ENCODE data around the gene IRF3.

Gene IRF3

GRCh38 chr19:49665351-49666119 is at the start of gene IRF3, which contains the start of gene BCL2L12:
IRF3 (minus strand) TSS chr19:49665857; CDS start chr19:49664838, 1,019 bp downstream.
BCL2L12 (plus strand) TSS chr19:49665933; CDS start chr19:49666693, 760 bp downstream.
- peak; percentile 98 for DNase-seq (ENCODE audit: low read depth)

- DNase-seq (ENCODE audit: low read depth): no peak
Measured at GRCh38 chr19:49713236-49713845, 47.7 kb upstream of the IRF3 start.

GRCh38 chr19:49712397-49712859 is 46.8 kb upstream of the IRF3 start:
- DNase-seq (ENCODE audit: low read depth): peak; percentile 84

- no peak for DNase-seq (ENCODE audit: low read depth)
Measured at GRCh38 chr19:49710372-49710951, 44.8 kb upstream of the IRF3 start.

- no peak for DNase-seq (ENCODE audit: low read depth)
Measured at GRCh38 chr19:49705919-49706318, 40.3 kb upstream of the IRF3 start.

- DNase-seq (ENCODE audit: low read depth): no peak
Measured at GRCh38 chr19:49704888-49705642, 39.4 kb upstream of the IRF3 start.

- DNase-seq (ENCODE audit: low read depth): no peak
Measured at GRCh38 chr19:49701271-49701786, 35.7 kb upstream of the IRF3 start.

- no peak for DNase-seq (ENCODE audit: low read depth)
Measured at GRCh38 chr19:49700563-49700962, 34.9 kb upstream of the IRF3 start.

GRCh38 chr19:49699364-49699763 is 33.7 kb upstream of the IRF3 start:
- no peak for DNase-seq (ENCODE audit: low read depth)

GRCh38 chr19:49696865-49697264 is 31.2 kb upstream of the IRF3 start:
- DNase-seq (ENCODE audit: low read depth): no peak

- no peak for DNase-seq (ENCODE audit: low read depth)
Measured at GRCh38 chr19:49696115-49696514, 30.5 kb upstream of the IRF3 start.

GRCh38 chr19:49692147-49692506 is 26.5 kb upstream of the IRF3 start:
- DNase-seq (ENCODE audit: low read depth): no peak

GRCh38 chr19:49691243-49692146 is 25.8 kb upstream of the IRF3 start:
- DNase-seq (ENCODE audit: low read depth): no peak

- DNase-seq (ENCODE audit: low read depth): no peak
Measured at GRCh38 chr19:49690656-49691242, 25.1 kb upstream of the IRF3 start, which contains the start of gene CPT1C. CPT1C (plus strand) TSS chr19:49691116; CDS start chr19:49692253, 1,137 bp downstream.

GRCh38 chr19:49690079-49690655 is 24.5 kb upstream of the IRF3 start:
- DNase-seq (ENCODE audit: low read depth): no peak

GRCh38 chr19:49689133-49690078 is 23.7 kb upstream of the IRF3 start, which contains the start of gene ADM5:
ADM5 (plus strand) TSS chr19:49689594; CDS start chr19:49689838, 244 bp downstream.
- DNase-seq (ENCODE audit: low read depth): no peak

- DNase-seq (ENCODE audit: low read depth): no peak
Measured at GRCh38 chr19:49688531-49689132, 23.0 kb upstream of the IRF3 start.

GRCh38 chr19:49687566-49688316 is 22.1 kb upstream of the IRF3 start:
- DNase-seq (ENCODE audit: low read depth): no peak

Data from CMK (cell line).